Skin epidermis (tissue), 12 donors: ENCODE measurements around the gene LARGE1.

Source experiments
- H3K27ac ChIP-seq, 21 experiments: fragments of 200-600 bp; sonication (generic) in 11 of 21; one replicate each; pipeline ENCODE4 v1.5.0; 2020; ENCODE audit warnings: mild to moderate bottlenecking in 3 of 21, inconsistent platforms in 2 of 21, moderate library complexity in 2 of 21
- H3K4me3 ChIP-seq, 7 experiments: fragments of 200-600 bp; sonication (generic) in 2 of 7; one replicate each; pipeline ENCODE4 v1.5.0; 2020; ENCODE audit warnings: inconsistent platforms in 2 of 7, mild to moderate bottlenecking in 2 of 7, moderate library complexity in 1 of 7

The LARGE1 gene

GRCh38 chr22:33889748-33890147 is 30.5 kb downstream of the LARGE1 start:
- H3K4me3 ChIP-seq, result no peak overlapping the region
- no peak overlapping the region for H3K27ac ChIP-seq

- Histone ChIP-seq H3K4me3 (no peak overlapping the region), H3K27ac (no peak overlapping the region)
Measured at GRCh38 chr22:33888821-33889220, 31.5 kb downstream of the LARGE1 start.

- no peak overlapping the region for H3K4me3 ChIP-seq
- no peak overlapping the region for H3K27ac ChIP-seq
Measured at GRCh38 chr22:33887173-33887572, 33.1 kb downstream of the LARGE1 start.

GRCh38 chr22:33886696-33887095 is 33.6 kb downstream of the LARGE1 start:
- Histone ChIP-seq H3K4me3 (no peak overlapping the region), H3K27ac (no peak overlapping the region)

GRCh38 chr22:33884829-33885228 is 35.4 kb downstream of the LARGE1 start:
- H3K27ac ChIP-seq, result no peak overlapping the region
- H3K4me3 ChIP-seq, result no peak overlapping the region

- Histone ChIP-seq H3K4me3 (no peak overlapping the region), H3K27ac (no peak overlapping the region)
Measured at GRCh38 chr22:33883961-33884808, 36.1 kb downstream of the LARGE1 start.

GRCh38 chr22:33883561-33883960 is 36.7 kb downstream of the LARGE1 start:
- no peak overlapping the region for H3K27ac ChIP-seq
- H3K4me3 ChIP-seq, result no peak overlapping the region

GRCh38 chr22:33882991-33883390 is 37.3 kb downstream of the LARGE1 start:
- Histone ChIP-seq H3K27ac (no peak overlapping the region), H3K4me3 (no peak overlapping the region)

- Histone ChIP-seq H3K4me3 (no peak overlapping the region), H3K27ac (no peak overlapping the region)
Measured at GRCh38 chr22:33880986-33881385, 39.3 kb downstream of the LARGE1 start.

- H3K27ac ChIP-seq, result no peak overlapping the region
- no peak overlapping the region for H3K4me3 ChIP-seq
Measured at GRCh38 chr22:33879796-33880195, 40.5 kb downstream of the LARGE1 start.

GRCh38 chr22:33875316-33875715 is 45.0 kb downstream of the LARGE1 start:
- no peak overlapping the region for H3K4me3 ChIP-seq
- no peak overlapping the region for H3K27ac ChIP-seq

GRCh38 chr22:33874206-33874605 is 46.1 kb downstream of the LARGE1 start:
- H3K4me3 ChIP-seq, result no peak overlapping the region
- H3K27ac ChIP-seq, result peak overlapping the region in 1 of 21 experiments; percentile 14

- Histone ChIP-seq H3K4me3 (no peak overlapping the region), H3K27ac (peak overlapping the region in 4 of 21 experiments; percentile 14 to 18 (median 14))
Measured at GRCh38 chr22:33873666-33874065, 46.6 kb downstream of the LARGE1 start.

GRCh38 chr22:33873186-33873585 is 47.1 kb downstream of the LARGE1 start:
- H3K4me3 ChIP-seq, result no peak overlapping the region

GRCh38 chr22:33871935-33872334 is 48.3 kb downstream of the LARGE1 start:
- H3K27ac ChIP-seq, result no peak overlapping the region
- H3K4me3 ChIP-seq, result no peak overlapping the region

More at GRCh38 chr22:33873186-33873585, 47.1 kb downstream of the LARGE1 start:
- peak overlapping the region in 4 of 21 experiments; percentile 14 to 18 (median 14) for H3K27ac ChIP-seq

GRCh38 chr22:33869946-33870345 is 50.3 kb downstream of the LARGE1 start:
- Histone ChIP-seq H3K4me3 (no peak overlapping the region), H3K27ac (no peak overlapping the region)

GRCh38 chr22:33867971-33868370 is 52.3 kb downstream of the LARGE1 start:
- Histone ChIP-seq H3K27ac (peak overlapping the region in 2 of 21 experiments; percentile 5 to 21), H3K4me3 (no peak overlapping the region)

GRCh38 chr22:33867118-33867866 is 53.0 kb downstream of the LARGE1 start:
- Histone ChIP-seq H3K4me3 (no peak overlapping the region), H3K27ac (peak overlapping the region in 3 of 21 experiments; percentile 21 to 57 (median 30))

- Histone ChIP-seq H3K4me3 (no peak overlapping the region), H3K27ac (peak overlapping the region in 1 of 21 experiments; percentile 21)
Measured at GRCh38 chr22:33866511-33866910, 53.8 kb downstream of the LARGE1 start.

- Histone ChIP-seq H3K27ac (no peak overlapping the region), H3K4me3 (no peak overlapping the region)
Measured at GRCh38 chr22:33865996-33866395, 54.3 kb downstream of the LARGE1 start.

- Histone ChIP-seq H3K27ac (no peak overlapping the region), H3K4me3 (no peak overlapping the region)
Measured at GRCh38 chr22:33865248-33865647, 55.0 kb downstream of the LARGE1 start.
